SW480 (cell line): ENCODE results near the gene MRPS18A.
"Not testable (repeated sequence)": the region's sequence is repeated elsewhere in the genome, so short reads cannot be mapped to it uniquely, and the experiment has no call there.

Experiments used
- DNase-seq: peaks from one replicate; pipeline ENCODE4 v3.0.0-alpha.2; 2016; ENCODE audit warnings: low spot score

Gene MRPS18A

GRCh38 chr6:43717389-43717788 lies 29.8 kb upstream of the MRPS18A start:
- DNase-seq = no peak

GRCh38 chr6:43716099-43716498 lies 28.5 kb upstream of the MRPS18A start:
- no peak for DNase-seq

GRCh38 chr6:43715056-43715788 lies 27.6 kb upstream of the MRPS18A start:
- DNase-seq = no peak

GRCh38 chr6:43714311-43715055 lies 26.9 kb upstream of the MRPS18A start:
- DNase-seq = no peak

GRCh38 chr6:43713643-43714310 lies 26.2 kb upstream of the MRPS18A start:
- no peak for DNase-seq

- no peak for DNase-seq
These were observed 25.0 kb upstream of the MRPS18A start for GRCh38 chr6:43712579-43712978.

- no peak for DNase-seq
These were observed 23.0 kb upstream of the MRPS18A start for GRCh38 chr6:43710576-43710975.

GRCh38 chr6:43709654-43710303 lies 22.2 kb upstream of the MRPS18A start:
- no peak for DNase-seq

GRCh38 chr6:43708860-43709653 lies 21.5 kb upstream of the MRPS18A start:
- DNase-seq = no peak

- DNase-seq = no peak
These were observed 20.2 kb upstream of the MRPS18A start for GRCh38 chr6:43707767-43708166.

- DNase-seq = no peak
These were observed 19.7 kb upstream of the MRPS18A start for GRCh38 chr6:43707269-43707668.

GRCh38 chr6:43706788-43707187 lies 19.2 kb upstream of the MRPS18A start:
- no peak for DNase-seq

GRCh38 chr6:43705996-43706395 lies 18.4 kb upstream of the MRPS18A start:
- no peak for DNase-seq

- no peak for DNase-seq
These were observed 16.2 kb upstream of the MRPS18A start for GRCh38 chr6:43703512-43704429.

GRCh38 chr6:43702534-43703440 lies 15.2 kb upstream of the MRPS18A start:
- DNase-seq = peak; percentile 90

- no peak for DNase-seq
These were observed 14.6 kb upstream of the MRPS18A start for GRCh38 chr6:43702171-43702533.

- not testable (repeated sequence) for DNase-seq
These were observed 13.5 kb upstream of the MRPS18A start for GRCh38 chr6:43700939-43701560.

GRCh38 chr6:43699564-43700186 lies 12.1 kb upstream of the MRPS18A start:
- no peak for DNase-seq
